Measurements from ENCODE around the gene TTLL11. TPM values are rescaled to one million over a fixed set of nuclear protein-coding genes. Genes with fewer than 3 reads are reported as not detected.

TTLL11 gene
- total RNA-seq, 6 experiments from 2014 or later, result 6.9 to 10.2 (median 8.3) TPM

- Mint-ChIP-seq H3K27ac (no peak overlapping the region), H3K9me3 (no peaks in the 10 kb centered on the region), H3K4me1 (ENCODE audit: low read depth) (peaks cover 10% of the 10 kb centered on the region; the same call in 1 of the 2 replicates), H3K27me3 (ENCODE audit: insufficient read depth) (peaks cover 11% of the 10 kb centered on the region), H3K4me3 (no peak overlapping the region), H3K36me3 (ENCODE audit: low read depth) (no peaks in the 10 kb centered on the region)
- no peak for TF ChIP-seq CTCF (IDR thresholded peaks at IDR 0.05)
- DNase-seq, result no peak
These were observed 270.7 kb downstream of the TTLL11 start for GRCh38 chr9:121822093-121823085.

GRCh38 chr9:121821326-121821725 is 271.8 kb downstream of the TTLL11 start:
- Mint-ChIP-seq H3K27me3 (ENCODE audit: insufficient read depth) (peaks cover 12% of the 10 kb centered on the region), H3K4me1 (ENCODE audit: low read depth) (peaks cover 10% of the 10 kb centered on the region; the same call in 1 of the 2 replicates), H3K4me3 (no peak overlapping the region), H3K27ac (no peak overlapping the region), H3K9me3 (no peaks in the 10 kb centered on the region), H3K36me3 (ENCODE audit: low read depth) (no peaks in the 10 kb centered on the region)
- no peak for TF ChIP-seq CTCF (IDR thresholded peaks at IDR 0.05)
- DNase-seq, result no peak

- TF ChIP-seq CTCF (IDR thresholded peaks at IDR 0.05), result no peak
- peaks cover 10% of the 10 kb centered on the region; the same call in 1 of the 2 replicates for H3K4me1 Mint-ChIP-seq (ENCODE audit: low read depth)
- H3K9me3 Mint-ChIP-seq, result no peaks in the 10 kb centered on the region
- H3K36me3 Mint-ChIP-seq (ENCODE audit: low read depth), result no peaks in the 10 kb centered on the region
- peaks cover 12% of the 10 kb centered on the region for H3K27me3 Mint-ChIP-seq (ENCODE audit: insufficient read depth)
- no peak overlapping the region for H3K4me3 Mint-ChIP-seq
- no peak overlapping the region for H3K27ac Mint-ChIP-seq
- no peak for DNase-seq
These were observed 272.7 kb downstream of the TTLL11 start for GRCh38 chr9:121820286-121821005.

GRCh38 chr9:121819428-121820231 is 273.5 kb downstream of the TTLL11 start:
- H3K27me3 Mint-ChIP-seq (ENCODE audit: insufficient read depth), result peaks cover 12% of the 10 kb centered on the region
- H3K36me3 Mint-ChIP-seq (ENCODE audit: low read depth), result no peaks in the 10 kb centered on the region
- no peak overlapping the region for H3K27ac Mint-ChIP-seq
- DNase-seq, result peak; percentile 5
- peaks cover 10% of the 10 kb centered on the region; the same call in 1 of the 2 replicates for H3K4me1 Mint-ChIP-seq (ENCODE audit: low read depth)
- no peak for TF ChIP-seq CTCF (IDR thresholded peaks at IDR 0.05)
- H3K4me3 Mint-ChIP-seq, result peak overlapping the region; percentile 73
- H3K9me3 Mint-ChIP-seq, result no peaks in the 10 kb centered on the region

GRCh38 chr9:121818841-121819427 is 274.2 kb downstream of the TTLL11 start:
- H3K27me3 Mint-ChIP-seq (ENCODE audit: insufficient read depth), result peaks cover 12% of the 10 kb centered on the region
- no peak overlapping the region for H3K27ac Mint-ChIP-seq
- H3K9me3 Mint-ChIP-seq, result no peaks in the 10 kb centered on the region
- H3K4me1 Mint-ChIP-seq (ENCODE audit: low read depth), result peaks cover 10% of the 10 kb centered on the region; the same call in 1 of the 2 replicates
- H3K4me3 Mint-ChIP-seq, result peak overlapping the region; percentile 73
- no peaks in the 10 kb centered on the region for H3K36me3 Mint-ChIP-seq (ENCODE audit: low read depth)
- DNase-seq, result no peak
- TF ChIP-seq CTCF (IDR thresholded peaks at IDR 0.05), result no peak
